GM23248 (cell line): ENCODE data around the gene PREB. TPM values are rescaled to one million over a fixed set of nuclear protein-coding genes. Genes with fewer than 3 reads are reported as not detected.

Experiments used
- DNase-seq: peaks from one replicate; pipeline ENCODE4 v3.0.0-alpha.2; 2015
- H2AFZ ChIP-seq: fragments of 200-600 bp; sonication (generic); 2 replicates; pipeline ENCODE4 v1.6.1; 2016; ENCODE audit warnings: antibody characterized with exemption
- H3F3A ChIP-seq: fragments of 200-600 bp; sonication (generic); 2 replicates; pipeline ENCODE4 v1.6.1; 2016; ENCODE audit warnings: mild to moderate bottlenecking, antibody characterized with exemption, mixed run types; ENCODE audit not compliant: insufficient read depth
- H3K27ac ChIP-seq: fragments of 200-600 bp; sonication (generic); 2 replicates; pipeline ENCODE4 v1.5.1; 2016; ENCODE audit warnings: mild to moderate bottlenecking
- H3K27me3 ChIP-seq: fragments of 200-600 bp; sonication (generic); replicated peaks from 2 replicates; pipeline ENCODE4 v1.6.1; 2016; ENCODE audit warnings: mild to moderate bottlenecking; ENCODE audit not compliant: insufficient read depth
- H3K36me3 ChIP-seq: fragments of 200-600 bp; sonication (generic); 2 replicates; pipeline ENCODE4 v1.6.1; 2016; ENCODE audit warnings: low read depth, mild to moderate bottlenecking
- H3K4me1 ChIP-seq: fragments of 200-600 bp; sonication (generic); 2 replicates; pipeline ENCODE4 v1.6.1; 2016; ENCODE audit warnings: mild to moderate bottlenecking; ENCODE audit not compliant: insufficient read depth
- H3K4me2 ChIP-seq: fragments of 200-600 bp; sonication (generic); one replicate; pipeline ENCODE4 v1.6.1; 2016; ENCODE audit warnings: mild to moderate bottlenecking; ENCODE audit not compliant: unreplicated experiment
- H3K4me3 ChIP-seq: fragments of 200-600 bp; sonication (generic); 2 replicates; pipeline ENCODE4 v1.5.1; 2016; ENCODE audit warnings: mild to moderate bottlenecking
- H3K79me2 ChIP-seq: fragments of 200-600 bp; sonication (generic); 2 replicates; pipeline ENCODE4 v1.6.1; 2016; ENCODE audit warnings: mild to moderate bottlenecking; ENCODE audit not compliant: insufficient read depth
- H3K9ac ChIP-seq: fragments of 200-600 bp; sonication (generic); 2 replicates; pipeline ENCODE4 v1.6.1; 2016; ENCODE audit warnings: mild to moderate bottlenecking
- H3K9me2 ChIP-seq: fragments of 200-600 bp; sonication (generic); 2 replicates; pipeline ENCODE4 v1.6.1; 2016; ENCODE audit warnings: mixed run types, mild to moderate bottlenecking, moderate library complexity; ENCODE audit not compliant: insufficient read depth
- H3K9me3 ChIP-seq: fragments of 200-600 bp; sonication (generic); one replicate; pipeline ENCODE4 v1.6.1; 2017; ENCODE audit warnings: low read depth
- H4K20me1 ChIP-seq: fragments of 200-600 bp; sonication (generic); 2 replicates; pipeline ENCODE4 v1.6.0; 2016; ENCODE audit not compliant: insufficient read depth
- EZH2 ChIP-seq: fragments of 200-600 bp; sonication (generic); IDR thresholded peaks from 2 replicates; pipeline ENCODE4 v1.6.1; 2018; ENCODE audit warnings: antibody characterized with exemption, mild to moderate bottlenecking; ENCODE audit not compliant: insufficient read depth, poor library complexity, severe bottlenecking
- EZH2phosphoT487 ChIP-seq: fragments of 200-600 bp; sonication (generic); IDR thresholded peaks from 2 replicates; pipeline ENCODE4 v1.6.1; 2018; ENCODE audit warnings: antibody characterized with exemption, moderate library complexity, mild to moderate bottlenecking, low read depth; ENCODE audit not compliant: insufficient read depth
- WGBS, 2 experiments: methylation state at CpG; one replicate each; pipeline ENCODE4 v1.1.6; 2015 to 2017; ENCODE audit warnings: low lambda C conversion rate in 2 of 2, low coverage in 1 of 2; ENCODE audit errors: missing lambda C conversion rate in 2 of 2; 5-methylcytosine and 5-hydroxymethylcytosine counted together
- in situ Hi-C: fragments of 300-500 bp; cut with MboI; formaldehyde crosslinking; loops from 2 replicates; pipeline ENCODE4 v1.15.0; 2020
- polyA plus RNA-seq: library from polyadenylated mRNA; unstranded; fragments of >200 nt; fragmentation: Nextera tagmentation; extraction: Ambion mirVana; gene quantifications from 2 replicates; pipeline ENCODE4 v1.2.1, GENCODE V29; 2016
- total RNA-seq: library from RNA; depleted of rRNA; stranded (reverse); fragments of >200 nt; shearing (Covaris generic); gene quantifications from 2 replicates; pipeline ENCODE4 v1.2.3, GENCODE V29; 2014

The PREB gene
- total and polyA plus RNA-seq, 2 experiments from 2014 or later: 45.0 to 52.2 TPM

DNA sequence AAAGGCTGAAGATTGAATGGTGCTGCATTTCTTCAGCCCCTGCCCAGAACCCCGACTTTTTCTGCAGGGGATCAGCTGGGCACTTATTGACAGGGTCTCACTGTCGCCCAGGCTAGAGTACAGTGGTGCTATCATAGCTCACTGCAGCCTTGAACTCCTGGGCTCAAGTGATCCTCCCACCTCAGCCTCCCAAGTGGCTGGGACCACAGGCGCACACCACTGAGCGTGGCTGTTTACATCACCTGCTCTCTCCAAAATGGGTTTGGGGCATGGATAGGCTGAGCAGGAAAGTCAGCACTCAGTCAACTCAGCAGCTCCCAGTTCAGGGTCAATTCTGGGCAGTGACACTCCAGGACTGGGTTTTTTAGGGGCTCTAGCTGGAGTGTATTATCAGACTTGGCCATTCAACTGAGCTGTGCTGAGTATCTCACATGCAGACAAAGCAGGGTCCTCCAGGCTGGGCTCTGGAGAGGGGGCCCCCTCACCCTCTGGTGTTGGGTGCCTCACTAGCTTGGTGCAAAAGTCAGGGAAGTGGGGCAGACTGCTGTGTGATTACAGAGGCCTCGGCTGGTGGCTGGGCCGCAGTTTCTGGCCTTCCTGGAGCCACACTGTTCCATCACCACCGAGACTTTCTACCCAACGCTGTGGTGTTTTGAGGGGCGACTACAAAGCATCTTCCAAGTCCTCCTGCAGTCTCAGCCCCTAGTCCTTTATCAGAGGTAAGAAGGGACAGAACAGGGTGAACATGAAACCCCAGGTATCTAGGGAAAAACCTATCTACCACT is 6.4 kb downstream of the PREB start:
- Histone ChIP-seq H3F3A (no peaks in the 10 kb centered on the region), H4K20me1 (no peaks in the 10 kb centered on the region), H3K9me3 (no peaks in the 10 kb centered on the region), H3K36me3 (no peaks in the 10 kb centered on the region), H2AFZ (no peak overlapping the region), H3K4me1 (peaks cover 5% of the 10 kb centered on the region; the same call in 1 of the 2 replicates), H3K27ac (no peak overlapping the region), H3K4me3 (no peak overlapping the region), H3K27me3 (no peaks in the 10 kb centered on the region), H3K9ac (no peak overlapping the region), H3K4me2 (no peak overlapping the region), H3K9me2 (no peaks in the 10 kb centered on the region), H3K79me2 (peaks cover 7% of the 10 kb centered on the region)
- 74 to 79% methylated on average over 9 of the region's 9 CpGs for WGBS, 2 experiments
- in situ Hi-C loops: no loop called here
- no peak for DNase-seq
- no peak for TF ChIP-seq EZH2
- TF ChIP-seq EZH2phosphoT487: no peak

DNA sequence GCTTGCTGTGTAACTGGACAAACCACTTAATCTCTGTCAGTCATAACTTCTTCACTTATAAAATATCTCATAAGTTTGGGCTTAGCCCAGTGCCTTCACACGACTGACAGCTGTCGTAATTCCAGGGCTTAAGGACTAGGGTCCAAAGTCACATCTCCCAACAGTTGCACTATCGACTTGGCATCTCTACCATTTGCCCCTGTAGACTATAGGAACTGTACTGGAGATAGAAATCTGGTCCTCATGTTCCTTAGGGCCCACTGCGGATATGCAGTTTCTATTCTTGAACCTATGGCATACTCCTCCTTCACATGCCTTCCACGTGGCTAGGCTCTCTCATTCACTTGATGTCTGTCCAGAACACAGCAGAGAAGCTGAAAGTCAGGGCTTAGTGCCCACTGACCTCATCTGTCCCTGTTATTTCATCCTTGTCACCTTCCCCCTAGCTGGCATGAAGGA is 8.2 kb downstream of the PREB start:
- H3K4me1 ChIP-seq: no peaks in the 10 kb centered on the region
- H3K4me3 ChIP-seq: no peak overlapping the region
- no peak overlapping the region for H3K27ac ChIP-seq
- WGBS, 2 experiments: 49 to 54% methylated on average over 5 of the region's 5 CpGs
- in situ Hi-C loops: no loop called here
- no peak for DNase-seq
- TF ChIP-seq EZH2 (no peak), EZH2phosphoT487 (no peak)
- no peaks in the 10 kb centered on the region for H4K20me1 ChIP-seq
- H3K79me2 ChIP-seq: no peaks in the 10 kb centered on the region
- H3K36me3 ChIP-seq: no peaks in the 10 kb centered on the region
- H3K9ac ChIP-seq: no peak overlapping the region
- H3K4me2 ChIP-seq: no peak overlapping the region
- H3K27me3 ChIP-seq: peaks cover 11% of the 10 kb centered on the region
- no peak overlapping the region for H2AFZ ChIP-seq
- no peaks in the 10 kb centered on the region for H3F3A ChIP-seq
- H3K9me3 ChIP-seq: no peaks in the 10 kb centered on the region
- no peaks in the 10 kb centered on the region for H3K9me2 ChIP-seq

DNA sequence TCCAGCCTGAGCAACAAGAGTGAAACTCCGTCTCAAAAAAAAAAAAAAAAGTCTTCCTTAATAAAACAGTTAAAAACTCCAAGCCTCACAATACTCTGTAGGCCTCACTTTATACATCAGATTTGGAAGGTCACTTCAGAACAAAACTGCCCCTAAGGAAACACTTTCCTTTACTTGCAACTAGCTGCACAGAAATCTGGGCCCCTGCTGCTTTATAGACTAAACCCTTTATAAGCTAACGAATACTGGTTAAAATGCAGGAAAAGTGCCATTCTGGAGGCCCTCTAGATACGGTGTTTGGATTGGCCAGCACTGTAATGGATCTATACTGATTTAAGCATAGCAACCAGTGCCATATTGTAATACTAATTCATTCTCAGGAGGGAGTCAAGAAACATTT is 9.3 kb downstream of the PREB start:
- H3K9me3 ChIP-seq: no peaks in the 10 kb centered on the region
- DNase-seq: no peak
- H3K4me1 ChIP-seq: no peaks in the 10 kb centered on the region
- H3K9me2 ChIP-seq: no peaks in the 10 kb centered on the region
- H3F3A ChIP-seq: no peaks in the 10 kb centered on the region
- no peak overlapping the region for H3K27ac ChIP-seq
- no peak overlapping the region for H2AFZ ChIP-seq
- in situ Hi-C loops: no loop called here
- 89 to 91% methylated on average over 3 of the region's 3 CpGs for WGBS, 2 experiments
- no peak overlapping the region for H3K9ac ChIP-seq
- no peak for TF ChIP-seq EZH2phosphoT487
- TF ChIP-seq EZH2: no peak
- H3K4me3 ChIP-seq: no peak overlapping the region
- H3K27me3 ChIP-seq: peaks cover 17% of the 10 kb centered on the region
- no peaks in the 10 kb centered on the region for H3K36me3 ChIP-seq
- no peak overlapping the region for H3K4me2 ChIP-seq
- no peaks in the 10 kb centered on the region for H4K20me1 ChIP-seq
- H3K79me2 ChIP-seq: no peaks in the 10 kb centered on the region

DNA sequence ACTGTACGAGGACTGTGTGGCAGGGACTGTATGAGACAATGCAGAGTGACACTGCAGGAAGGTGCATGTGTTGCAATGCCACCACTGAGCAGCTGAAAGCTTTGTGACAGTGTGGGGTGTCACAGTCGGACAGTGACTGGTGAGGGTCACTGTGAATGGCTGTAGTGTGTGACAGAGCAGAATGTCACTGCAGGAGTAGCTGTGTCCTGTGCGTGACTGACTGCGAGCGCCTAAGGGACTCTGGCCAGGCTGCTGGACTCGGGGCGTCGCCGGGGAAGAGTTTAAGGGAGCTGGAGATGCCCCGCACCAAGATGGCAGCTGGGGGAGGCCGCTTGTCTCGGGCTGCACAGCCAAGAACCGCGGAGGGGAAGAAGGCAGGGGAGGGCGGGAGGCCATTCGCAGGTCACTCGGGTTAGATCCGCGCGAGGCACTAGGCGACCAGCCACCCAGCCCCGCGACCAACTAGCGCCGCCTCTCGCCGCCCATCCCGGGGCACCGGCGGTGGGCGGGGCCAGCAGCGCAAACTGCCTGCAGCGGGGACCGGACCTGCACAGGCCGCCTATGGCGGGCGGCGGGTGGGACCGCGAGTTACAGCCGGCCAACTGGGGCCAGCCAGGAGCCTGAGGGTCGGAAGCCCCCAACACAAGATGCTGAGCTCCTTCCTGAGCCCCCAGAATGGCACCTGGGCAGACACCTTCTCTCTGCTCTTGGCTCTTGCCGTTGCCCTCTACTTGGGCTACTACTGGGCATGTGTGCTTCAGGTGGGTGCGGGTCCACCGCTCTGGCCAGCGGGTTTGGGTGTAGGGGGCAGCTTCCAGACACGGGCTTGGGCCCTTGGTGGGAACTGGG is 10.9 kb downstream of the PREB start, which contains the start of gene ABHD1:
Gene ABHD1, plus strand, starts transcription at position 514 of the 849 bp plus-strand sequence. Its CDS starts 134 bp downstream, at position 648.
- Histone ChIP-seq H4K20me1 (no peaks in the 10 kb centered on the region), H3K9me3 (no peaks in the 10 kb centered on the region), H3K27me3 (peaks cover 17% of the 10 kb centered on the region), H3K36me3 (no peaks in the 10 kb centered on the region), H3K79me2 (no peaks in the 10 kb centered on the region), H3K9me2 (no peaks in the 10 kb centered on the region), H3F3A (no peaks in the 10 kb centered on the region), H3K9ac (0 out of 2 replicates have a peak within 1 kb of the TSS, but pooled peaks have one; percentile 23), H3K4me3 (peak within 1 kb of the TSS; percentile 71), H3K4me1 (no peaks in the 10 kb centered on the region), H3K27ac (no peak within 1 kb of the TSS), H3K4me2 (peak within 1 kb of the TSS; percentile 67), H2AFZ (peak within 1 kb of the TSS; percentile 84)
- DNase-seq: peak; percentile 54
- TF ChIP-seq EZH2 (no peak), EZH2phosphoT487 (no peak)
- 9% methylated on average over 26 to 42 of the region's 47 CpGs for WGBS, 2 experiments
- in situ Hi-C loops: no loop called here
